ENCODE measurements around the gene EIF4G3. TPM values are rescaled to one million over a fixed set of nuclear protein-coding genes. Genes with fewer than 3 reads are reported as not detected.
"Not testable (repeated sequence)": the region's sequence is repeated elsewhere in the genome, so short reads cannot be mapped to it uniquely, and the experiment has no call there.

The EIF4G3 gene
- total RNA-seq, 4 donors from 2014 or later: 24.4 to 57.0 (median 27.9) TPM

- WGBS, 2 donors: 85 to 86% methylated on average over 10 to 20 of the region's 20 CpGs
- DNase-seq (ENCODE audit: low spot score in 2 of 2): no peak
- H3K4me3 ChIP-seq (ENCODE audit: low read depth, poor library complexity, severe bottlenecking): no peak overlapping the region
- intact Hi-C loops (cut with DNase I; ENCODE audit: low total_unique reads): no loop called here
- TF ChIP-seq POLR2A (IDR thresholded peaks at IDR 0.05) (no peak), CTCF (IDR thresholded peaks at IDR 0.05) (no peak)
Measured at GRCh38 chr1:21217812-21218596, 41.3 kb upstream of the EIF4G3 start.

GRCh38 chr1:21216835-21217811 lies 40.4 kb upstream of the EIF4G3 start:
- peak in 1 of 2 donors; percentile 28 for DNase-seq (ENCODE audit: low spot score in 2 of 2)
- H3K4me3 ChIP-seq (ENCODE audit: low read depth, poor library complexity, severe bottlenecking): no peak overlapping the region
- intact Hi-C loops (cut with DNase I; ENCODE audit: low total_unique reads): no loop called here
- WGBS, 2 donors: 81% methylated on average over 18 to 19 of the region's 19 CpGs
- TF ChIP-seq POLR2A (IDR thresholded peaks at IDR 0.05): no peak
- peak in 1 of 3 donors; percentile 11 for TF ChIP-seq CTCF (IDR thresholded peaks at IDR 0.05)

GRCh38 chr1:21212126-21212525 lies 35.4 kb upstream of the EIF4G3 start:
- intact Hi-C loops (cut with DNase I; ENCODE audit: low total_unique reads): no loop called here
- no peak for TF ChIP-seq POLR2A (IDR thresholded peaks at IDR 0.05)
- no peak for TF ChIP-seq CTCF (IDR thresholded peaks at IDR 0.05)
- DNase-seq (ENCODE audit: low spot score in 2 of 2): no peak
- no peak overlapping the region for H3K4me3 ChIP-seq (ENCODE audit: low read depth, poor library complexity, severe bottlenecking)
- 68 to 75% methylated on average over 3 of the region's 3 CpGs for WGBS, 2 donors

- H3K4me3 ChIP-seq (ENCODE audit: low read depth, poor library complexity, severe bottlenecking); intact Hi-C loops (cut with DNase I; ENCODE audit: low total_unique reads); DNase-seq (ENCODE audit: low spot score in 2 of 2): not testable (repeated sequence)
- 84 to 85% methylated on average over 6 of the region's 6 CpGs for WGBS, 2 donors
Measured at GRCh38 chr1:21208137-21208700, 31.5 kb upstream of the EIF4G3 start.

- H3K4me3 ChIP-seq (ENCODE audit: low read depth, poor library complexity, severe bottlenecking): no peak overlapping the region
- intact Hi-C loops (cut with DNase I; ENCODE audit: low total_unique reads): no loop called here
- no peak for DNase-seq (ENCODE audit: low spot score in 2 of 2)
- 58 to 68% methylated on average over 2 of the region's 2 CpGs for WGBS, 2 donors
- no peak for TF ChIP-seq CTCF (IDR thresholded peaks at IDR 0.05)
- no peak for TF ChIP-seq POLR2A (IDR thresholded peaks at IDR 0.05)
Measured at GRCh38 chr1:21206117-21206516, 29.4 kb upstream of the EIF4G3 start.

- intact Hi-C loops (cut with DNase I; ENCODE audit: low total_unique reads): no loop called here
- 91 to 94% methylated on average over 5 of the region's 5 CpGs for WGBS, 2 donors
- H3K4me3 ChIP-seq (ENCODE audit: low read depth, poor library complexity, severe bottlenecking): no peak overlapping the region
- TF ChIP-seq POLR2A (IDR thresholded peaks at IDR 0.05): no peak
- no peak for TF ChIP-seq CTCF (IDR thresholded peaks at IDR 0.05)
- no peak for DNase-seq (ENCODE audit: low spot score in 2 of 2)
Measured at GRCh38 chr1:21205416-21205815, 28.7 kb upstream of the EIF4G3 start.

Measured in lower leg skin (tissue), 4 donors.